H1 (cell line): ENCODE measurements around the gene FGFBP2. TPM values are rescaled to one million over a fixed set of nuclear protein-coding genes. Genes with fewer than 3 reads are reported as not detected.

Experiments
- CREB1 ChIP-seq: IDR thresholded peaks from 2 replicates; pipeline ENCODE4 v1.6.1; 2012; ENCODE audit warnings: inconsistent platforms
- KDM4A ChIP-seq: IDR thresholded peaks from one replicate; pipeline ENCODE4 v1.7.1; 2012; ENCODE audit warnings: low read depth, mild to moderate bottlenecking, moderate library complexity, low read length, inconsistent platforms; ENCODE audit not compliant: severe bottlenecking
- RFX5 ChIP-seq: IDR thresholded peaks from 2 replicates; pipeline ENCODE4 v1.6.1; 2011; ENCODE audit warnings: low read depth, low read length, improper control_type of control experiment, borderline replicate concordance
- polyA plus RNA-seq, 7 experiments: library from polyadenylated mRNA; depleted of rRNA in 3 of 7; stranded (reverse) in 5 of 7; unstranded in 2 of 7; fragments of >200 nt in 5 of 7; fragments of 200-250 nt in 2 of 7; gene quantifications; 1 replicate in 5 of 7; 2 replicates in 1 of 7; 4 replicates in 1 of 7; pipeline versions ENCODE4 v1.2.1 to v1.2.3, GENCODE V29; 2011 to 2013; ENCODE audit warnings: missing spikeins in 2 of 7, mixed read lengths in 2 of 7
- total RNA-seq: library from RNA; stranded (reverse); fragmentation: NEBNext Ultra II Directional; extraction: Animal tissue kit (Norgen Biotek cat#: 25700); gene quantifications from 2 replicates; pipeline ENCODE4 v1.2.1, GENCODE V29; 2021
- TF ChIP-seq, protein P1 (sequence below): IDR thresholded peaks from 2 replicates; pipeline ENCODE4 v1.6.1; 2012; ENCODE audit warnings: low read length, inconsistent platforms

Gene FGFBP2
- total and polyA plus RNA-seq, 2 of the 8 experiments (the other 6 are each of a cell fraction or from before 2014, with no cell fraction given), result 0.15 TPM; not detected in 1

DNA sequence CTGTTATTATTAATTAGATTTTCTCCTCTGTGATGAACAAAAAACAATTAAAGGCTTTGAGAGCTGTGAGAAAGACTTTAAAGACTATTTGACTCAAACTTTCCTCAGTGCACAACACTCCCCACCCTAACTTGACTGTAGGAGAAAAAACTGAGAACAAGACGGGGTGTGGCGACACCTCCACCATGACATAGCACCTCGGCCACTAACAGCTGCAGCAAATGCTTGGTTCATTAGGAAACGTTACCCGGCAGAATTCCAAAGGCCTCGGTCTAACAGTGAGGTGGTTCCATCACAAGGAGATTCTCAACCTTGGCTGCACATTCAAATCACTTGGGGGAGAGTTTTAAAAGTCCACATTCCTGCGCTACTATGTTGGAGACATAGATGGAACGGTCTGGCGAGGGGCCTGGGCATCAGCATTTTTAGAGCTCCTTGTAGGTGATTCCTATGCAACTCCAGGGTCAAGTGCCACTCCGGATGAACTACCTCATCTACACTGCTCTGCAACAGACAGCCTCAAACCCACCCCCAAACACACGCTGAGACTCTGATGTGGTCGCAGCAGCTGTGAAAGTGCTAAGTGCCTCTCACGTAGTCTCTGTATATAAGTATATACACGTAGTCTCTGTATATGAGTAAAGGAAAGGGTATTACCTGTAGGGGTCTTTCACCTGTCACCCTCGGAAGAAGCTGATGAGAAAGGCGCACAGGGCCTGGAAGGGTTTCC is 1.0 kb downstream of the FGFBP2 start (continued):
- TF ChIP-seq KDM4A, result no peak
- TF ChIP-seq CREB1, result no peak
- TF ChIP-seq, protein P1, sequence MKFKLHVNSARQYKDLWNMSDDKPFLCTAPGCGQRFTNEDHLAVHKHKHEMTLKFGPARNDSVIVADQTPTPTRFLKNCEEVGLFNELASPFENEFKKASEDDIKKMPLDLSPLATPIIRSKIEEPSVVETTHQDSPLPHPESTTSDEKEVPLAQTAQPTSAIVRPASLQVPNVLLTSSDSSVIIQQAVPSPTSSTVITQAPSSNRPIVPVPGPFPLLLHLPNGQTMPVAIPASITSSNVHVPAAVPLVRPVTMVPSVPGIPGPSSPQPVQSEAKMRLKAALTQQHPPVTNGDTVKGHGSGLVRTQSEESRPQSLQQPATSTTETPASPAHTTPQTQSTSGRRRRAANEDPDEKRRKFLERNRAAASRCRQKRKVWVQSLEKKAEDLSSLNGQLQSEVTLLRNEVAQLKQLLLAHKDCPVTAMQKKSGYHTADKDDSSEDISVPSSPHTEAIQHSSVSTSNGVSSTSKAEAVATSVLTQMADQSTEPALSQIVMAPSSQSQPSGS, result no peak
- no peak for TF ChIP-seq RFX5
